GM08714 (cell line): Measurements from ENCODE around the gene ABHD1.
A peak's percentile ranks its signal among the peaks of the same experiment; 100 is the strongest.

Experiments used
- H3K4me3 ChIP-seq: fragments of 200-500 bp; sonication (Bioruptor generic); 2 replicates; pipeline ENCODE4 v1.5.1; 2014; ENCODE audit warnings: mild to moderate bottlenecking, low read length, inconsistent platforms
- ZNF274 ChIP-seq: IDR thresholded peaks from 2 replicates; pipeline ENCODE4 v1.6.1; 2012; ENCODE audit warnings: mild to moderate bottlenecking, low read depth, low read length

ABHD1 gene

DNA sequence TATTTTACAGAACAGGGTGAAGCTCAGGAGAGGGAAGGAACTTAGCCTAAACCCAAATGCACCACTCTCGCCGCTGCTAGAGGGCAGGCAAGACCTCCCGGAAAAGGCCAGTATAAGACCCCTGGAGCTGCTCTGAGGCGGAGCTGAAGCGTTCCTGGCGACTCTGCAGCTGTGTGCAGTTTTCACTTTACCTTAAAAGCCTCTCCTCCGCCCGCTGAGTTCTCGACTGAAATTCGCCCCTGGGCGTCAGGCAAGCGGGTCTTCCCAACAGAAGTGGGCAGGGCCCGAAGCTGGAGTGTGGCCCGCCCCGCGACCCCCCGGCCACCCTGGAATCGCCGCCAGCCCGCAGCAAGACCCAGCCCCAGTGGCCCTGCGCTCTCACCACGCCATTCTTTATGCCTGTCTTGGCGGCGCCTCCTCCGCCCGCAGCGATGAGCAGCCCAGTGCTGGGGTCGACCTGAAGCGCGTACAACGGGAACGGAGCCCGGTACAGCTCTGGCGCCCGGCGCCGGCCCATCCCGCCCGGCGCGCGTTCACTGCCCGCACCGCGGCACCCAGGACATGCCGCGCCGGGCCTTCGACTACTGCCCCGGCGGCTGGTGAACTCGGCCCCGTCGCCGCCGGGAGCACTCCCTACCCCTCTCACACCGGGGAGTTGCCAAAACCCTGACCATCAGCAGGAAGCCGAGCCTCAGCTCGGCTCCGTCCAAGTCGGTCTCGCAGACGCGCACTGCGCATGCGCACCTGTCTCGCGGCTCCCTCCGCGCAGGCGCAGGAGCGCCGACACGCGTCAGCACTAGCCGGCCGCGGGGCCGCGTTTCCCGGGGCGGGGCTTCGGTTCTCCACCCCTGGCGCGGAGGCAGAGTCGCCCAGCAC lies 10.5 kb downstream of the ABHD1 start, which contains the start of gene PREB:
TSS of gene PREB (minus strand) at position 732 of the 876 bp plus-strand sequence. CDS start at position 517, 215 bp downstream.
- peak within 1 kb of the TSS; percentile 82 for H3K4me3 ChIP-seq
- no peak for TF ChIP-seq ZNF274

DNA sequence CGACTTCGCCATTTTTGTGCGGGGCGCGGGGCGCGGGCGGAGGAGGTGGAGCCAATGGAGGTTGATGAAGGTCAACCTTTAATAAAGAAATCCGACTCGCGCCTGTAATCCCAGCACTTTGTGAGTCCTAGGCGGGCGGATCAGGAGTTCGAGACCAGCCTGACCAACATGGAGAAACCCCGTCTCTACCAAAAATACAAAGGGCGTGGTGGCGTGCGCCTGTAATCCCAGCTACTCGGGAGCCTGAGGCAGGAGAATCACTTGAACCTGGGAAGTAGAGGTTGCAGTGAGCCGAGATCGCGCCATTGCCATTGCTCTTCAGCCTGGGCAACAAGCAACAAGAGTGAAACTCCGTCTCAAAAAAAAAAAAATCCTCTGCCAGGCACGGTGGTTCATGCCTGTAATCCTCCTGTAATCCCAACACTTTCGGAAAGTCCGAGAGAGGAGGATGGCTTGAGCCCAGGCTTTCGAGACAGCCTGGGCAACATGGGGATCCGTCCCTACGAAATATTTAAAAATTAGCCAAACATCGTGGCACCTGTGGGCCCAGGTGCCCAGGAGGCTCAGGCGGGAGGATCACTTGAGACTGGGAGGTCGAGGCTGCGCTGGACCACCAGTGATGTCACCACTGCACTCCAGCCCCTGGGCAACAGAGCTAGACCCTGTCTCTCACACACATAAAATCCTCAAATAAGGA lies 11.3 kb downstream of the ABHD1 start:
- no peak for TF ChIP-seq ZNF274
- peak overlapping the region; percentile 37; the same call in 1 of the 2 replicates for H3K4me3 ChIP-seq

DNA sequence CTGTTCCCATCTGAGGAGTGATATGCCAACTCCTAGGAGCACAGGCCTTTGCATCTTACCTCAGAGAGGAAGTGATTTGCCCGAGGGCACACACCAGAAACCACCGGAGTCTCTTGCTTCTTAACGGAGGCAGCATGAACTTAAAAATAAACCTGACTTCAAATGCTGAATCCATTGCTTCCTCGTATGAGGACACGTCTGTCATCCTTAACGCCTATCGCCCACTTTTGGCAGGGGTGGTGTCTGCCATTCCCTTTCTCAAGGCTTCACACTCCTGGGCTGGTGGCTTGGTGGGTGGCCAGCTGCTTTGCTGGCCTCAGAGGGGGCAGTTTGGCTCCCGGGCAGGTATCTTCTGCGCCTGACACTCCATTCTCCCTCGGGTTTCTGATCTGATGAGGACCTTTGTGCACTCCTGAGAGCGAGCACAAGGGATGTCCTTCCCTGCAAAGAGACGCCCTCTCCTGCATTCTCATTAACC lies 11.9 kb downstream of the ABHD1 start:
- no peak for TF ChIP-seq ZNF274
- no peak overlapping the region for H3K4me3 ChIP-seq

DNA sequence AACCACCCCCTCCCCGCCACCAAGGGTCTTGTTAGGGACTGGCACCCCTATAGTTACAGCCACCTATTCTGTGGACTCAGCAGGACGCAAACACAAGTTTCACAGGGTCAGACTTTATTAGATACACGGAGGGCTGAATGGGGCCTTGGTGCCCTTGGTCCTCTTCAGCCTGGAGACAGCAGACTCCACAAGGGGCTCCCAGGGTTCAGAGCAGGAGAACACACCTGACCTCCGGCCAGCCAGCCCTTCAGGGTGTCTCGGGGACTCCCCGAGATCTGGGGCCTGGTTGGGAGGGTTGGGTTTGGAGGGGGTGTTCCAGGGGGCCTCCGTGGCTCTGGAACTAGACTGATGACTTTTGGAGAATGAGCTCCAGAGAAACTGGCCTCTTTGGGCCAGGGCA lies 13.1 kb downstream of the ABHD1 start:
- no peak for TF ChIP-seq ZNF274
- no peak overlapping the region for H3K4me3 ChIP-seq

DNA sequence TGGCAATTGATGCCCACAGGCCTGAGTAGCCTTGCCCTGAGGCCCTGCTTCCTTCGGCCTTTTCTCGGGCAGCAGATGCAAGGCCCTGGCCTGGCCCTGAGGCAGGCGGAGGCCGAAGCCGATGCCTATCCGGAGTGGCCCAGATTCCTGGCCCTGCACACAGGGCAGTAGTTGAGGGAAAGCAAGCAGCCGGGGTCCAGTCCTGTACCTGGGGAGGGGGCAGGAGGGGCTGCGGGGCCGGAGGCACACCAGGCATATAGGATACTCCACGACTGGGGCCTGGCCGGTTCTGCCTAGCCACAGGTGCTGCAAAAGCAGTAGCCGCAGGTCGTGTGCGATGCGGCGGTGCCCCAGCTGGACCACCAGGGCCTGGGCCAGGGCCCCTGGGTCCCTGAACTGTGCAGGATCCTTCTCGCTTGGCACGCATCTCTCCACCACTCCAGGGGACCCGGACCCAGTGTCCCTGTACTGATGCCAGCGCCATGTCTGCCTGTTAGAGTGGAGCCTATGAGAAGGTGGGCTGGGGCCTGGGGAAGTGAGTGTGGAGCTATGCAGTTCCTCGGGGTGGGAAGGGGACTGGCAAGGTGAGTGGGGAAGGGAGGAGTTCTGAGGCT lies 13.8 kb downstream of the ABHD1 start:
- TF ChIP-seq ZNF274 = no peak
- no peak overlapping the region for H3K4me3 ChIP-seq

DNA sequence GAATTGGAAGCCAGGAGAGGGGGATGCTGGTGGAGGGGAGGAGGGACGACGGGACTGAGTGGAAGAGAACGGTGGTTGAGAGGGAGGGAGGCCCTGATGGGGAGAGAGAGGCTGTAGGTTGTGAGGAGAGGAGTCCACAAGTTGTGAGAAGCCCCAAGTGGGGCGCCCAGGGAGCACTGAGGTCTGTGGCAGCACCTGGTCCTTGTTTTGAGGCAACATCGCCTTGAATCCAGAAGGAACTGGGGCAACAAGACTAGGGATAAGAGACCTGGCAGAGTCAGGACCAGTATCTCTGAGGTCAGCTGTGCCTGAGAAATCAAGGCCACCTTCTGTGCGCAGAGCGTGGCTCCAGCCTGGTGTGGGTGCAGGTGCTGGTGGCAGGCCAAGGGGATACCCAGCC lies 14.5 kb downstream of the ABHD1 start:
- no peak for TF ChIP-seq ZNF274
- H3K4me3 ChIP-seq = no peak overlapping the region

DNA sequence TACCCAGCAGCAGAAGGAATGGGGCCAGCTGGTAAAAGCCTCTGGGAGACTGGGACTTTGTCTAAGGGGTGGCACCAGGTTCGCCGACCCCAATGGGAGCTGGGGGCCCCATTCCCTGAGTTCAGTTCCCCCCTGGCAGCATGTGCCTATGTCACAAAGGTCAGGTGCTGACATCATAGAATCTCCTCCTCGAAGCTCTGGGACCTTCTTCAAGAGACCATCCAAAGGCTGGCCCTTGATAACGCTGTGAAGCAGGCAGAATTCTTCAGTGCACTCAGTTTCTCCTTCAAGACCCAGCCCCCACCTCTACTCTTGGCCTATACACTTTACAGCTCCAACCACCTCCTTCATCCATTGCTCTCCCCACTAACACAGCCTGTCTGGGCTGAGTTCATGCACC lies 15.7 kb downstream of the ABHD1 start, which contains the start of gene PRR30:
TSS of gene PRR30 (minus strand) at position 101 of the 400 bp plus-strand sequence. CDS start 1,081 bp downstream, outside the sequence.
- no peak for TF ChIP-seq ZNF274
- no peak within 1 kb of the TSS for H3K4me3 ChIP-seq

DNA sequence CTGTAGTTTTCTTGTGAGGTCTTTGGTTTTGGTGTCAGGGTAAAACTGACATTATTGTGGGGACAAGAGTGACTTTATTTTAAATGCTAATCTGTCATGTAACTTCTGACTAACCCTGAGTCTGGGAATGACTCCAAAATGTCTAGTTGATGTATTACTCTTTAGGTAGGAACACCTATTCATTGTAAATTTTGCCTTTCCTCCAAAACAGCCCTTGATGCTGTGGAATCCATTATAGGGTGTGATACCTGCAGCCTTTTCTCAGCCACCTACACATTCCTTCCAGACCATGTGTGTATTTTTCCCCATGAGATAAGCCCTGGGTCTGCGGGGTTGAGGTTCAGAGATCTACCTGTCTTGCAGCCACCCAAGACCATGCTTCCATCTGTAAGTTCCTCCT lies 19.7 kb downstream of the ABHD1 start:
- no peak for TF ChIP-seq ZNF274
- H3K4me3 ChIP-seq = no peak overlapping the region

DNA sequence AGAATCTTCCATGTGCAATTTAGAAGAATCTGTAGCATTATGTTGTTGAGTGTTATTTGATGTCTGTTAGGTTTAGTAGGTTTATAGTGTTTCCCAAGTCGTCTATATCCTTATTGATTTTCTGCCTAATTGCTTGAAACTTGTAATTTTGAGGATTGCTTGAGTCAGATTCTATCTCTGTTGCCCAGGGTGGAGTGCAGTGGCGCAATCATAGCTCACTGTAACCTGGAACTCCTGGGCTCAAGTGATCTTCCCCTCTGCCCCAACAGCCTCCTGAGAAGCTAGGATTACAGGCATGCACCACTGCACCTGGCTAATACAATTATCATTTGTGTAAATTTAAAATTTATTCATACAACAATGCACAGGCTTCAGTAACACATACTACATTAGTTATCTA lies 22.1 kb downstream of the ABHD1 start:
- no peak for TF ChIP-seq ZNF274
- no peak overlapping the region for H3K4me3 ChIP-seq

DNA sequence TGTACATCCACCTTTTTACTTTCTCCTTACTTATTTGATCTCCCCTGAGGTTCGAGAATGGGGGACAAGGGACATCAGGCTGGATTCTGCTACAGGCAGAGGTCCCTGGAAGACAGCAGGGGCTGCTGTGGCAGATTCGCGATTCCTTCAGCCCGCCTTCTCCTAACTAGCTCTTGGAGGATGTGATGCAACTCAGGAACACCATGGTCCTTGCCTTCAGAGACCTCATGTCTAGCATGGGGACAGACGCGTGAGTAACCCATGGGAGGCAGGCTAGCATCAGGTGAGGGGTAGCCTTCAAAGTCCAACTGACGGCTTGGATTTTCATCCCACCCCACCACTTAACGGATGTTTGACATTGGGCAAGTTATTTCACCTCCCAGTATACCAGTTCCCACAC lies 24.3 kb downstream of the ABHD1 start:
- no peak for TF ChIP-seq ZNF274
- H3K4me3 ChIP-seq = no peak overlapping the region

DNA sequence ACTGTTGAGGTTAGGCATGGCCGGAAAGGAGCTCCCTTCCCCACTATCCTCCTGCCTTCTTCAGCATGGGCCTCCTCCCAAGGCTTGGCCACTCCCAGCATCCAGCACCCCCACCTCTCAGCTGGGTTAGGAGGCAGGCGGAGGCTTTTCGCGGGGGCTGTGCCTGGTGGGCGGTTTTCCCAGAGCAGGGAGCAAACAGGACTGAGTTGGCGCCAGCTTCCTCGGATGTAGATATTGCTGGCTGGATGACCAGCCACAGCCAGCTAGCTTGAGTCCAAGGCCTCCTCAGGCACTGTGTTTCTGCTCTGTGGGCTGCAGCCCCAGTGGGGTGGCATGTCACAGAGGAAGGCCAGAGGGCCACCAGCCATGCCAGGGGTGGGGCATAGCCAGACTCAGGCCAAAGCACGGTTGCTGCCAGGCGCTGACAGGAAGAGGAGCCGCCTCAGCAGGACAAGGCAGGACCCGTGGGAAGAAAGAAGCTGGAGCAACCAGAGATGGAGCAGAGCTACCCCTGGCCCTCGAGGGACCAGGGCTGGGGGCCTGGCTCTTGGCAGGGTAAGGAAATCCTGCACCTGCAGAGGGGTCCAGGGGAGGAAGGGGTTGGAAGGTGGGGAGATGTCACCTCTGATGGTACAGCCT lies 25.3 kb downstream of the ABHD1 start, which contains the start of gene TCF23:
TSS of gene TCF23 (plus strand) at position 204 of the 639 bp plus-strand sequence. CDS start at position 334, 130 bp downstream.
- TF ChIP-seq ZNF274 = no peak
- no peak within 1 kb of the TSS for H3K4me3 ChIP-seq

DNA sequence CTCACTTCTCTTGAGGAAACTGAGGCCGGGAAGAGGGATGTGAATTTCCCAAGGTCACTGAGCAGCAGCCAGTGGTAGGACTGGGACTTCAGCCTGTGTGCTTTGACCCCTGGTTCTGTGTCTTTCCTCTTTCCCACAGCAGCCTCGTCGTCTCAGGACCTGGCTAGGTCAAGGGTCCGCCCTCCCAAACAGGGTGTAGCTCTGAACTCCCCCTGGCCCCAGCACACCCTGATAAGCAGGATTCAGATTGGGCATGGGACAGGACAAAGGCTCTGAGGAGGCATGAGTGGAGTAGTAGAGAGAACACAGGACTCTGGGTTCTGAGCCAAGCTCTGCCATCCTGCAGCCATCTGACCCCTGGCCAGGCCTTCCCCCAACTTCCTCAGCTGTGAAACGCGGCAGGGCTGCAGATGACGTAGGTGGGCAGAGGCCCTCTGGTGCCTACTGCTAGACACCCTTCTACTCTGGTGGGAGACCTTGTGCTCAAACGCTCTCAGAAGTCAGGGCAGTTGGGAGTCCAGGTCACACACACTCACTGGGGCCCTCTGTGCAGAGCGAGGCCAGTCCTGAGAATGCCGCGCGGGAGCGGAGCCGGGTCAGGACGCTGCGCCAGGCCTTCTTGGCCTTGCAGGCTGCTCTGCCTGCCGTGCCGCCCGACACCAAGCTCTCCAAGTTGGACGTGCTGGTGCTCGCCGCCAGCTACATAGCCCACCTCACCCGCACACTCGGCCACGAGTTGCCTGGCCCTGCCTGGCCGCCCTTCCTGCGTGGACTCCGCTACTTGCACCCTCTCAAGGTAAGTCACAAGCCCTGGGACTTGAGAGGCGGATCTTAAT lies 26.2 kb downstream of the ABHD1 start:
- no peak for TF ChIP-seq ZNF274
- H3K4me3 ChIP-seq = no peak overlapping the region

DNA sequence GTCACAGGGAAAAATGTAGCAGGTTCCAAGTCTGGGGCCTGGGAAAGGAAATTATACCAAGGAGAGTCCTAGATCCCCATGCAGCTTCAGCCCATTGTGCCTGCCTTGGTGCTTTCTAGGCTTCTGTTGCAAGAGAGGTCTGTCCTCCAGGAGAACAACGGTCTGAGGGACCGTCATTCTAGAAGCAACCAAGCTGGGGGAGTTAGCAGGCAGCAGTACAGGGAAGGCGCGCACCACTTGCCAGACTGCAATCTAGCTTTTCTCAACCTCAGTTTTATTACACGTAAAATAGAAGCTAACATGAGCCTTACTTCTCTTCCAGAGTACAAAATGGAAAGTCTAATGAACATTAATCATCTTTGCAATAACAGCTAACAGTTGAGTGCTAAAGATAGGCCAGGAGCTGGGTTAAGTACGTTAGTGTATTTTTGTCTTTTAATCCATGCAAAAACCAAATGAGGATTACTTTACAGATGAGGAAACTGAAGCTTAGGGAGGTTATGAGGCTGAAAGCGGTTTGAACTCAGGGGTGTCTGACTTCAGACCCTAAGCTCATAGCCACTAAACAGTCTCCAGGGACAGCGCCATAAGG lies 27.1 kb downstream of the ABHD1 start:
- TF ChIP-seq ZNF274 = no peak

More for the DNA sequence above, 27.1 kb downstream of the ABHD1 start:
- H3K4me3 ChIP-seq = no peak overlapping the region
